GM18526 (cell line): ENCODE data around the gene NCAPH2.

Experiments used
- POLR2A ChIP-seq: IDR thresholded peaks from 3 replicates; pipeline ENCODE4 v1.6.1; 2011; ENCODE audit not compliant: insufficient read length; ENCODE audit errors: extremely low read depth

Gene NCAPH2

GRCh38 chr22:50544078-50544745 is 36.2 kb downstream of the NCAPH2 start:
- peak; percentile 27 for TF ChIP-seq POLR2A

GRCh38 chr22:50544746-50545253 is 36.8 kb downstream of the NCAPH2 start:
- TF ChIP-seq POLR2A, result peak; percentile 17

GRCh38 chr22:50545522-50546325 is 37.7 kb downstream of the NCAPH2 start, which contains the start of gene KLHDC7B:
TSS of gene KLHDC7B (plus strand) at chr22:50545899. CDS start at chr22:50546244, 345 bp downstream.
- no peak for TF ChIP-seq POLR2A

GRCh38 chr22:50546326-50547262 is 38.6 kb downstream of the NCAPH2 start:
- TF ChIP-seq POLR2A, result no peak

GRCh38 chr22:50547263-50547985 is 39.4 kb downstream of the NCAPH2 start:
- TF ChIP-seq POLR2A, result no peak

GRCh38 chr22:50548040-50548920 is 40.3 kb downstream of the NCAPH2 start:
- peak; percentile 14 for TF ChIP-seq POLR2A

- no peak for TF ChIP-seq POLR2A
Observed at GRCh38 chr22:50548921-50549790, 41.1 kb downstream of the NCAPH2 start.

GRCh38 chr22:50550395-50550794 is 42.4 kb downstream of the NCAPH2 start:
- no peak for TF ChIP-seq POLR2A

GRCh38 chr22:50551160-50551752 is 43.2 kb downstream of the NCAPH2 start:
- no peak for TF ChIP-seq POLR2A

- no peak for TF ChIP-seq POLR2A
Observed at GRCh38 chr22:50553310-50553709, 45.3 kb downstream of the NCAPH2 start.

GRCh38 chr22:50556703-50557102 is 48.7 kb downstream of the NCAPH2 start:
- no peak for TF ChIP-seq POLR2A

- no peak for TF ChIP-seq POLR2A
Observed at GRCh38 chr22:50560034-50560433, 52.0 kb downstream of the NCAPH2 start.
